GM12891 (cell line): Measurements from ENCODE around the gene BICD1.

ENCODE experiments used
- PAX5 ChIP-seq: IDR thresholded peaks from 2 replicates; pipeline ENCODE4 v1.6.1; 2011; ENCODE audit warnings: low read length, moderate library complexity, mild to moderate bottlenecking; ENCODE audit not compliant: insufficient read depth, severe bottlenecking
- POLR2A ChIP-seq: IDR thresholded peaks from 2 replicates; pipeline ENCODE4 v1.6.1; 2011; ENCODE audit warnings: low read depth, low read length, control low read depth
- POLR2AphosphoS5 ChIP-seq: IDR thresholded peaks from 2 replicates; pipeline ENCODE4 v1.6.1; 2011; ENCODE audit warnings: low read depth, low read length, control low read depth

GRCh38 chr12:32249777-32250176 is 143.1 kb downstream of the BICD1 start:
- TF ChIP-seq PAX5: no peak
- TF ChIP-seq POLR2A: no peak
- no peak for TF ChIP-seq POLR2AphosphoS5
